Raji (cell line): ENCODE data around the gene SRGAP1.

ENCODE experiments used
- POLR2A ChIP-seq: IDR thresholded peaks from 2 replicates; pipeline ENCODE4 v1.6.1; 2011; ENCODE audit warnings: low read depth, low read length, control low read depth; ENCODE audit not compliant: insufficient read depth

SRGAP1 gene

GRCh38 chr12:63906876-63907275 is 62.4 kb downstream of the SRGAP1 start:
- TF ChIP-seq POLR2A = no peak

DNA sequence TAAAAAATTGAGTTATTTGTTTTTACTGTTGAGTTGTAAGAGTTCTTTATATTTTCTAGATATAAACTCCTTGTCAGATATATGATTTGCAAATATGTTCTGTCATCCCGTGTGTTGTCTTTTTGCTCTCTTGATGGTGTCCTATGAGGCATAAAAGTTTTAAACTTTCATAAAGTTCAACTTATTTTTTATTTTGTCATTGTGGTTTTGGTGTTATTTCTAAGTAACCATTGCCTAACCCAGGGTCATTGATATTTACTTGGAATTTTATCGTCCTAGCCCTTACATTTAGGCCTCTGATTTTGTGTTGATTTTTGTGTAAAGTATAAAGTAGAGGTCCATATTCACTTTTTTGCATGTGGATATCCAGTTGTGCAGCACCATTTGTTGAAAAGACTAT is 63.1 kb downstream of the SRGAP1 start:
- no peak for TF ChIP-seq POLR2A

GRCh38 chr12:63909746-63910145 is 65.2 kb downstream of the SRGAP1 start:
- TF ChIP-seq POLR2A = no peak

DNA sequence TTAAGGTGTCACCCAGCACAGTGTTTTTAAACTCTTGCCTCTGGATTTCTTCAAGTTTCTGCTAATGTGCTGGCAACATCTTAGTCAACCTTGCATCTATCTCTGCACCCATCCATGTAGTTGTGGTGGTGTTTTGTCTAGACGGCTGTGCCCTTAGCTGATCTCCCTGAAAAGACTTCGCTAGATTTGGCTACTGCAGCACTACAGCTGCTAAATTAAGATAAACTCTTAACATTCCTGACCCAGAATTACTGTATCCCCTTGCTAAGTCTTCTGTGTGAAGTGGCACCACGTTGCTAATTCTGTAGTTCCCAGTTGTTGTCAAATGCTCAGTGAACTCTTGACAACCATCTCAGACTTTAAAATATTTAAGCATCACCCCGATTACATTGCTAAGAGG is 66.8 kb downstream of the SRGAP1 start:
- no peak for TF ChIP-seq POLR2A

DNA sequence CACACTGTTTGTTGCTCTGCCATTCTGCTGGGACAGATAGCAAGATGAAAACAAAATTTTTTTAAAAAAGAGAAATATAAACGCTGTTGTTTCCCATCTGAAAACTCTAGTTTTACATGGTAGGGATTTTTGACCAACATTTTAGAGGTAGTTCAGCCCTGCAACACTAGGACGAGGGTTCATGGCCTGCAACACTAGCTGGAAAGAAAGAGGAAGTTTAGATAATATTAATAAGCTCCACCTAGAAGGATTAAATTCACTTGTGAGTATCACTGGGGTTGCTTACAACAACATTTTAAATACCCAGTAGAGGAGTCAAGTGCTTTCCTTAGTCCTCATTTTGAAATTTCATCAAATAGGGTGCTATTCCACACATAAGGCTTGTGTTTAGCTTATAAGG is 68.2 kb downstream of the SRGAP1 start:
- TF ChIP-seq POLR2A = no peak

- no peak for TF ChIP-seq POLR2A
Measured at GRCh38 chr12:63913929-63914328, 69.4 kb downstream of the SRGAP1 start.

GRCh38 chr12:63915105-63915800 is 70.8 kb downstream of the SRGAP1 start:
- no peak for TF ChIP-seq POLR2A

- TF ChIP-seq POLR2A = no peak
Measured at GRCh38 chr12:63916561-63917476, 72.3 kb downstream of the SRGAP1 start.

DNA sequence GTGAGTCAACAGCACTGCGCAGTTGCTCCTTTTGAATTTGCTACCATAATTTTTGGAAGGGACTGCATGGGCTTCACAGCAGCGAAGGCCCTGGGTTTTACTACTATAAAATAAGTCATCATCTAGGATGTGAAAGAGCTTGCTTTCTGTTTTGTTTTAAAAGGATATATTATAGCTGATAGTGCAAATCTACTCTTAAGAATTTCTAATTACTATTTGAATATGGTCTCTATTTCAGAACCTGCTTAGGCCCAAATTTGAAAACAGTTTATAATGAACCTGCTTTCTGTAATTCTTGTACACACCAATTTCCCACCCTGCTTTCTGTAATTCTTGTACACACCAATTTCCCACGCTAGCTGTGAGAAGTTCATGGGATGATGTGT is 73.0 kb downstream of the SRGAP1 start:
- no peak for TF ChIP-seq POLR2A

DNA sequence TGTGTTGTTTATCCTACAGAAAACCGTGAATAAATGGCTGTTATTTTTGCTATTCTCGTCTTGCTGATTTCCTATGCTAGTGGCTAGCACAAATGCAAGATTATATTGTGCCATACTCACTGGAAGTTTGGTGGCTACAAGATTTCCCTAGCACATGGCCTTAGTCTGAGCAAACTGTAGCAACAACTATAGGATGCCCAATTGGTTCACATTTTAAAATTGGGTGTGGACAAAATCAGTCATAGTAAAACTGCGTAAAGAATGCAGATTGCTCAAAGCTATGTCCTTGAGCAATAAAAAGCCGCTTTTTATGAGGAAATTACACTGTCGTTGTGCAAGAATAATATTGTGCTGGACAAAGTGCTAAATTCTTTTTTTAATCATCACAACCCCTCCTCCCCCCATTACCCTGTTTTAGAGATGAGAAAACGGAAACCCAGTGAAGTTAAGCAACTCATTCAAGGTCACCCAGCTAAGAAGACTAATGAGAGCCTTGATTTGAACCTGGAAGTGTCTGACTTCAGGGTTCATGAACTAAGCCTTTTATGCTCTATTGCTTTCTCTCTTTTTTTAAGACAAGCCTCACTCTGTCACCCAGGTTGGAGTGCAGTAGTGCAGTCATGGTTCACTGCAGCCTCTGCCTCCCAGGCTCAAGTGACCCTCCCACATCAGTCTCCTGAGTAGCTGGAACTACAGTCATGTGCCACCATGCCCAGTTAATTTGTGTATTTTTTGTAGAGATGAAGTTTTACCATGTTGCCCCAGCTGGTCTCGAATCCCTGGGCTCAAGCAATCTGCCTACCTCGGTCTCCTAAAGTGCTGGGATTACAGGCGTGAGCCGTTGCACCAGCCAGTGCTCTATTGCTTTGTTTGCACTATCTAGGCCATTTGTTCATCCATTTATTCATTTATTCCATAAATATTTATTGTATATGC is 73.6 kb downstream of the SRGAP1 start:
- no peak for TF ChIP-seq POLR2A

GRCh38 chr12:63918800-63919300 is 74.3 kb downstream of the SRGAP1 start:
- no peak for TF ChIP-seq POLR2A

- TF ChIP-seq POLR2A = no peak
Measured at GRCh38 chr12:63919756-63920155, 75.3 kb downstream of the SRGAP1 start.

DNA sequence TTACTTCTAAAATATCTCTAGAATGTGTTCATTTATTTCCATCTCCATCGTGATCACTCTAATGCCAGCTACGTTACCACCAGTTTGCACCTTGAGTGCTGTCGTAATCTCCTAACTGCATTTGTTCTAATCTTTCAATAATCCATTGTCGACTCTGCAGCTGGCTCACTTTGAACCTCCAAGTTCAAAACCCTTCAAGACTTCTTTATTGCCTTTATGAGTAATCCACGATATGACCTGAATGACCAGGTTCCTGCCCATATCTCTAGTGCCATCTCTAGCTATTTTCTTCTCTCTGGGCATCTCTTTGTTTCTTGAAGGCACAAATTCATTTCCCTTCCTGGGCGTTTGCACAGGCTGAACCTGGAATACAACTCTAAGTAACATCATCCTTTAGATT is 76.7 kb downstream of the SRGAP1 start:
- no peak for TF ChIP-seq POLR2A

DNA sequence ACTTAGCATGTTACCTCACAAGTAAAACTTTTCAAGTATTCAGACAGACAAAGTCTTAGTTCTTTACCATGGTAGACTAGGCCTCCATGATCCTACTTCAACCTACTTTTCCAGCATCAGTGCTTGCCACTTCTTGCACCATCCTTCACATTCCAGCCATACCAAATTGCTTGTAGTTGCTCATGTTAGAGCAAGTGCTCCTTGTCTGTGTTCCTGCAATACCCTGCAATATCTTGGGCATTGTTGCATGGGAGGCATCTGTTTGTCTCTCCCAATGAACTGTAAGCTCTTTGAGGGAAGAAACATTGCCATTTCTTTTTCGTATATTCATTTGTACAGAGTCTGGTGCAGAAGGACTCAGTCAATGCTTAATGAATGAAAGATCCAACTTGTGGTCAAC is 78.0 kb downstream of the SRGAP1 start:
- no peak for TF ChIP-seq POLR2A

DNA sequence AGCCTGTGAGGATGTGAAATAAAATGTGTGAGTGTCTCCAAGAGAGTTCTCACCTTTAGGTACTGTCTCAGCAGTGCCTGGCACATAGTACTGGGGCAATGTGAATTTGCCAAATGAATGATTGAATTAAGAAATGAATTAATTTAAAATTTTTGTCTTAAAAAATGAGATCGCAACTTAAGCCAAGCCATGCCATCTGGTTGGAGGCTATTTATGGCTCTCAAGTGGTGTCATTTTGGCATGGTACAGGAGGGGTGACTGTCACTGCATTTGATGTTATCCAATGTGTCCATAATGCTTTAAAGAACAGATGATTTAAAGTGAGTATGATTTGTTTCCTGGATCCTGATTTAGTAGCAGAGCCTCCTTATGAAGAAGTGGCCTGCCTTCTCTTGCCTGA is 80.3 kb downstream of the SRGAP1 start:
- TF ChIP-seq POLR2A = no peak
